ENCODE data around the gene XIAP. TPM values are rescaled to one million over a fixed set of nuclear protein-coding genes. Genes with fewer than 3 reads are reported as not detected.

Gene XIAP
- total RNA-seq, 1 donor from 2014 or later = 34.6 TPM

GRCh38 chrX:123961268-123962005 is 101.6 kb downstream of the XIAP start, which contains the start of gene STAG2:
Gene STAG2 (plus strand): TSS chrX:123961706. CDS start chrX:124022628, 60,922 bp downstream.
- DNase-seq = peak; percentile 76

- DNase-seq = no peak
Measured at GRCh38 chrX:123962006-123962467, 102.2 kb downstream of the XIAP start.

GRCh38 chrX:123962794-123963373 is 103.0 kb downstream of the XIAP start:
- DNase-seq = peak; percentile 96

Small RNA genes within 50 kb of the gene (small RNA-seq; reads per million reads assigned to genes)
- gene RF00019 (ENCODE audit: low replicate concordance) (not detected), gene RN7SL190P (ENCODE audit: low replicate concordance) (not detected), gene RNU6-122P (ENCODE audit: low replicate concordance) (not detected)

Other genes starting within 250 kb of the XIAP start
- gene THOC2, start 127.0 kb upstream of the XIAP start, total RNA-seq = 118 TPM
- gene STAG2, start 101.7 kb downstream of the XIAP start, total RNA-seq = 127 TPM

All from skin of body (tissue), 3 donors.